ENCODE results near the gene SNRK. TPM values are rescaled to one million over a fixed set of nuclear protein-coding genes. Genes with fewer than 3 reads are reported as not detected.

SNRK gene
- total RNA-seq, 1 donor from 2014 or later = 30.3 TPM

DNA sequence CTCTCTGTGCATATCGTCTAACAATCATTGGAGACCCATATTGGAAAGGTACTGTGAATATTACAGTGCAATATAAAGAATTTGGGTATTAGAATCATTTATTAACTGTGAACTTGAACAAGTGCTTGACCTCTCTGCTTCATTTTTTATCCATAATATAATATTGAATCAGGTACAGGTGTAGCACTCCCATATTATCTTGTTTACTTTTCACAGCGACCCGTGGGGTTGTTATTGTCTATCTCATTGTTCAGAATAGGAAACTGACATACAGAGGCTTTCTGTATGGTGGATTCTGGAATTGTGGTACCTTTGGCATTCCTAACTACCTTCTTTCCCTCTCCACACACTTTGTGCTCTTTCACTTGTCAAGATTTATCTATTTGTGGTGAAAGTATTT lies 17.8 kb downstream of the SNRK start:
- Mint-ChIP-seq H3K27me3 (no peaks in the 10 kb centered on the region), H3K9me3 (no peaks in the 10 kb centered on the region), H3K4me1 (peaks cover 48% of the 10 kb centered on the region), H3K36me3 (ENCODE audit: low read depth) (peaks cover 55% of the 10 kb centered on the region), H3K4me3 (no peak overlapping the region), H3K27ac (no peak overlapping the region)
- intact Hi-C loops (cut with micrococcal nuclease) = no loop called here
- no peak for DNase-seq

DNA sequence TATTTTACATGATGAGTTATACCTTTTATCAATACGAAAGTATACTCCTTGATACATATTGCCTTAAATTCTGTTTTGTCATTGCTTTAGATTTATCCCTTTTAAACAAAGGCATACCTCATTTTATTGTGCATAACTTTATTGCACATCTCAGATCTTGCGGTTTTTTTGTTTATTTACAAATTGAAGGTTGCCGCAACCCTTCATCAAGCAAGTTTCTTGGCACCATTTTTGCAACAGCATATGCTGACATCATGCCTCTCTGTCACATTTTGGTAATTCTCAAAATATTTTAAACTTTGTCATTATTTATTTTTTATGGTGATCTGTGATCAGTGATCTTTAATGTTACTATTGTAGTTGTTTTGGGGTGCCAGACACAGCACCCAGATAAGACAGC lies 20.9 kb downstream of the SNRK start:
- intact Hi-C loops (cut with micrococcal nuclease) = no loop called here
- H3K9me3 Mint-ChIP-seq = no peaks in the 10 kb centered on the region
- peak overlapping the region; percentile 7 for H3K27ac Mint-ChIP-seq
- peaks cover 74% of the 10 kb centered on the region for H3K36me3 Mint-ChIP-seq (ENCODE audit: low read depth)
- peaks cover 44% of the 10 kb centered on the region for H3K4me1 Mint-ChIP-seq
- no peak for DNase-seq
- H3K4me3 Mint-ChIP-seq = no peak overlapping the region
- no peaks in the 10 kb centered on the region for H3K27me3 Mint-ChIP-seq

GRCh38 chr3:43307649-43308048 lies 21.3 kb downstream of the SNRK start:
- Mint-ChIP-seq H3K4me3 (peak overlapping the region; percentile 16), H3K4me1 (peaks cover 41% of the 10 kb centered on the region), H3K9me3 (peaks cover 2% of the 10 kb centered on the region), H3K36me3 (ENCODE audit: low read depth) (peaks cover 77% of the 10 kb centered on the region), H3K27me3 (no peaks in the 10 kb centered on the region), H3K27ac (peak overlapping the region; percentile 14)
- intact Hi-C loops (cut with micrococcal nuclease) = no loop called here
- no peak for DNase-seq

- no peak overlapping the region for H3K4me3 Mint-ChIP-seq
- H3K27me3 Mint-ChIP-seq = no peaks in the 10 kb centered on the region
- peaks cover 26% of the 10 kb centered on the region for H3K4me1 Mint-ChIP-seq
- H3K9me3 Mint-ChIP-seq = peaks cover 5% of the 10 kb centered on the region
- DNase-seq = no peak
- no peak overlapping the region for H3K27ac Mint-ChIP-seq
- intact Hi-C loops (cut with micrococcal nuclease) = no loop called here
- peaks cover 68% of the 10 kb centered on the region for H3K36me3 Mint-ChIP-seq (ENCODE audit: low read depth)
These were observed 23.3 kb downstream of the SNRK start for GRCh38 chr3:43309372-43310305.

DNA sequence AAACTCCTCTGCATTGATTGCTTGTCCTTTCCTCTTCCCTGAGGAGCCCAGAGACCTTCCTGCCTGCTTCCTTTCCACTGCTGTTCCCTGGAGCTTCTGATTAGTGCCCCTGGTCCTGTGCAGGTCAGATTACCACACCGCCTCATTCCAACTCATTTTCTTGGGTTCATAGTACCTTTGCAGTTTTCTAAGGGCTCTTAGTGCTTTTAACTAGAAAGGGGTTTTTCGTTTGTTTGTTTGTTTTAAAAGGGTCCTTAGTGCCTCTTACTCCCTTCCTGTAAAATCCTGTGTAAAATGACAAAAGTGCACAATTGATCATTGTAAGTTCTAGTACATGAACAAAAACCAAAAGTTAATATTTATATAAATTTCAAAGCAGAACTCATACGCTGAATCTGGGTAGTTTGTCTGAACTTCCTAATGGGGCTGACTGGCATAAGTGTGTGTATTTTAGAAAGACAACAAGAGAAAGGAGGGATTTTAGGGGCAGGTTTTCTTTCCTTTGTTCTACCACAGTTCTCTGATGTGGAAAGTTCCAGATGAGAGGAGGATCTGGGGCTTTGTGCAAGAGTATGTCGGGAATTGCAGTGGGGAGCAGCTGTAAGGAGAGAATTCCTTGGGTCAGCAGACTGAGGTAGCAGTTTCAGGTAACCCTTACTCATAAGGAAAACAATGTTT lies 30.6 kb downstream of the SNRK start:
- peaks cover 31% of the 10 kb centered on the region for H3K4me1 Mint-ChIP-seq
- no peak overlapping the region for H3K4me3 Mint-ChIP-seq
- H3K27ac Mint-ChIP-seq = peak overlapping the region; percentile 81
- H3K27me3 Mint-ChIP-seq = no peaks in the 10 kb centered on the region
- H3K9me3 Mint-ChIP-seq = peaks cover 5% of the 10 kb centered on the region
- DNase-seq = no peak
- intact Hi-C loops (cut with micrococcal nuclease) = no loop called here
- peaks cover 50% of the 10 kb centered on the region for H3K36me3 Mint-ChIP-seq (ENCODE audit: low read depth)

GRCh38 chr3:43317461-43318316 lies 31.3 kb downstream of the SNRK start:
- DNase-seq = no peak
- Mint-ChIP-seq H3K4me3 (no peak overlapping the region), H3K27me3 (no peaks in the 10 kb centered on the region), H3K9me3 (peaks cover 2% of the 10 kb centered on the region), H3K36me3 (ENCODE audit: low read depth) (peaks cover 49% of the 10 kb centered on the region), H3K4me1 (peaks cover 32% of the 10 kb centered on the region), H3K27ac (peak overlapping the region; percentile 54)
- intact Hi-C loops (cut with micrococcal nuclease) = no loop called here

DNA sequence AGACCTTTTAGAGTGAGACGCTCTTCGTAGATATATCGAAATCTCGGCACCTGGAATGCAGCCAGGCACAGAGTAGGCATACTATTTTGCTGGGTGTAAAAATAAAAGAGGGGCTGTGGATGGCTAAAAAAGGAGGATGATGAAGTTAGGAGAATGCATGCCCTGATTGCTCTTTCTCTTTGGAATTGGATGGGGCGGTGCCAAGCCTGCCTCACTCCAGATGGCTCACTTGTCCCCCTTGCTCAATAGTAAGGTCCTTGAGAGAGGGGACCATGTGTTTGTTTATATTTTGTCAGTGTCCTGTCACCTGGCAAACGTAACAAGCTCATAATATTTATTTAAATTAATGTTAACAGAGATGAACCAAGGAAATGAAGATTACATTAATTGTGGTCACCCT lies 33.0 kb downstream of the SNRK start:
- H3K4me1 Mint-ChIP-seq = peaks cover 34% of the 10 kb centered on the region
- no peak for DNase-seq
- H3K4me3 Mint-ChIP-seq = no peak overlapping the region
- no peaks in the 10 kb centered on the region for H3K9me3 Mint-ChIP-seq
- no peaks in the 10 kb centered on the region for H3K27me3 Mint-ChIP-seq
- peaks cover 45% of the 10 kb centered on the region for H3K36me3 Mint-ChIP-seq (ENCODE audit: low read depth)
- peak overlapping the region; percentile 49 for H3K27ac Mint-ChIP-seq
- intact Hi-C loops (cut with micrococcal nuclease) = no loop called here

- intact Hi-C loops (cut with micrococcal nuclease) = no loop called here
- Mint-ChIP-seq H3K9me3 (no peaks in the 10 kb centered on the region), H3K27ac (peak overlapping the region; percentile 60), H3K27me3 (no peaks in the 10 kb centered on the region), H3K36me3 (ENCODE audit: low read depth) (peaks cover 45% of the 10 kb centered on the region), H3K4me3 (no peak overlapping the region), H3K4me1 (peaks cover 33% of the 10 kb centered on the region)
- DNase-seq = no peak
These were observed 33.5 kb downstream of the SNRK start for GRCh38 chr3:43319794-43320193.

GRCh38 chr3:43320288-43320687 lies 33.9 kb downstream of the SNRK start:
- H3K36me3 Mint-ChIP-seq (ENCODE audit: low read depth) = peaks cover 46% of the 10 kb centered on the region

GRCh38 chr3:43323541-43323940 lies 37.2 kb downstream of the SNRK start:
- Mint-ChIP-seq H3K4me1 (peaks cover 35% of the 10 kb centered on the region), H3K27me3 (no peaks in the 10 kb centered on the region), H3K4me3 (no peak overlapping the region), H3K36me3 (ENCODE audit: low read depth) (peaks cover 36% of the 10 kb centered on the region), H3K27ac (no peak overlapping the region), H3K9me3 (no peaks in the 10 kb centered on the region)
- intact Hi-C loops (cut with micrococcal nuclease) = no loop called here
- DNase-seq = no peak

More at GRCh38 chr3:43320288-43320687, 33.9 kb downstream of the SNRK start:
- no peak overlapping the region for H3K27ac Mint-ChIP-seq
- no peaks in the 10 kb centered on the region for H3K27me3 Mint-ChIP-seq
- H3K9me3 Mint-ChIP-seq = no peaks in the 10 kb centered on the region
- peaks cover 30% of the 10 kb centered on the region for H3K4me1 Mint-ChIP-seq
- no peak for DNase-seq
- H3K4me3 Mint-ChIP-seq = no peak overlapping the region
- intact Hi-C loops (cut with micrococcal nuclease) = no loop called here

DNA sequence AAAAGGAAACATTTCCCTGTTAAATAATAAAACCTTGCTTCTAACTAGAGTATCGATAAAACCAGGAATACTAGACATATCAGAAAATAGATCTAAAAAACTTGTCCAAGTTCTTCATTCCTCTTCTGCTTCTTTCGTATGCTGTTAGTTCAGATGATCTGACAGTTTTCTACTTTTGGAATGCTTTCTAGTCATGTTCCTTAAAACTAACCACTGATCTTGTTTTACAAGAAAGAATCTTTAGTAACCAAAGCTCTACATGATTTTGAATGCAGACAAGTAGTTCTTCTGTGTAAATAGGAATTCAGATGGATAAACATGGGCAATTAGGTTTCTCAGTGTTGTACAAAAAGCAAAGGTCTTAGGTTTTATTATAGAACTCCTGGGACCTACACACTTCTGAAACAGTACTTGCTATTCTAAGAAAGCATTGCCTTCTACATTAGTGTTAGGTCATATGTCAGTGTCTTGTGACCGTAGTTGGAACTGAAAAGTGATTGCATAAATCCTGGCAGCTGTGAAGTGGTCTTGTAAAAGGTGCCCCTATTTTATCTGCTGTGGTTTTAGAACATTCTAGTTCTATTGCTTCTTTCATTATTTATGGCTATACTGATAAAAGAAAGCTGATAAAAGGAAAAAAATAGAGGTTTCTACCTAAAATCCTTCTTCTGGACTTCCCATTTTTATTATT lies 40.7 kb downstream of the SNRK start:
- no peak overlapping the region for H3K4me3 Mint-ChIP-seq
- DNase-seq = no peak
- peaks cover 38% of the 10 kb centered on the region for H3K36me3 Mint-ChIP-seq (ENCODE audit: low read depth)
- H3K27ac Mint-ChIP-seq = no peak overlapping the region
- H3K4me1 Mint-ChIP-seq = peaks cover 31% of the 10 kb centered on the region
- intact Hi-C loops (cut with micrococcal nuclease) = loop anchor here (5.0 kb wide), 1 partner anchor 40 kb away; the partner anchor contains the start of gene SNRK
- H3K9me3 Mint-ChIP-seq = no peaks in the 10 kb centered on the region
- H3K27me3 Mint-ChIP-seq = no peaks in the 10 kb centered on the region

DNA sequence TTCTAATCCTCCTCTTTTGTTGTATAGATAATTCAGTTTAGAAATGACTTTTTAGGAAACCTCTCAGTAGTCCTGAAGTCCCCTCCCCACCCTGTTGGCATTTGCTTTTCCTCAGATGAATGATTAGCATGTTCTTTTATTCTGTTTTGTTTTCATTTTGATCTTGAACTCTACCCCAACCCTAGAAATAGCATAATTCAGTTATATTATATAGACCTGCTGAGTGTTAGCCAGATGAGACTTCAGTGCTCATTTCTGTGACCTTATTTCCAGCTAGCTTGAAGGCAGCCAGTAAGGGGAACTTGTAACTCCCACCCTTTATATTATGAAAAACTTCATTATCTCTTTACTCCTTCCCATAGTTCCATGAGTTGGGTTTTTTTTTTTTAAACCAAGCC lies 41.2 kb downstream of the SNRK start:
- Mint-ChIP-seq H3K4me1 (peaks cover 30% of the 10 kb centered on the region), H3K27me3 (no peaks in the 10 kb centered on the region), H3K4me3 (no peak overlapping the region), H3K9me3 (no peaks in the 10 kb centered on the region), H3K27ac (peak overlapping the region; percentile 52), H3K36me3 (ENCODE audit: low read depth) (peaks cover 39% of the 10 kb centered on the region)
- intact Hi-C loops (cut with micrococcal nuclease) = loop anchor here (5.0 kb wide), 1 partner anchor 40 kb away; the partner anchor contains the start of gene SNRK
- no peak for DNase-seq

GRCh38 chr3:43328653-43329052 lies 42.3 kb downstream of the SNRK start:
- Mint-ChIP-seq H3K9me3 (no peaks in the 10 kb centered on the region), H3K4me3 (no peak overlapping the region), H3K27ac (peak overlapping the region; percentile 6), H3K4me1 (peaks cover 30% of the 10 kb centered on the region), H3K36me3 (ENCODE audit: low read depth) (peaks cover 42% of the 10 kb centered on the region), H3K27me3 (no peaks in the 10 kb centered on the region)
- no peak for DNase-seq
- intact Hi-C loops (cut with micrococcal nuclease) = loop anchor here (5.0 kb wide), 1 partner anchor 41 kb away; the partner anchor contains the start of gene SNRK
